GM23338 (cell line): Measurements from ENCODE around the gene TMCO4. TPM values are rescaled to one million over a fixed set of nuclear protein-coding genes. Genes with fewer than 3 reads are reported as not detected.

Experiments used
- ATAC-seq: fragments of 200-7000 bp; cut with Tn5 transposase; 3 replicates; pipeline ENCODE4 v1.9.1; 2020
- DNase-seq: peaks from one replicate; pipeline ENCODE4 v3.0.0-alpha.2; 2015; ENCODE audit warnings: low spot score
- H2AFZ ChIP-seq: fragments of 200-600 bp; sonication (generic); 2 replicates; pipeline ENCODE4 v1.8.0; 2016; ENCODE audit warnings: antibody characterized with exemption, mild to moderate bottlenecking, moderate library complexity
- H3F3A ChIP-seq: fragments of 200-600 bp; sonication (generic); replicated peaks from 2 replicates; pipeline ENCODE4 v1.8.0; 2017; ENCODE audit warnings: antibody characterized with exemption, mixed run types, low read depth
- H3K27ac ChIP-seq: fragments of 200-600 bp; sonication (generic); 2 replicates; pipeline ENCODE4 v1.6.1; 2016; ENCODE audit warnings: low read depth
- H3K27me3 ChIP-seq: fragments of 200-600 bp; sonication (generic); 2 replicates; pipeline ENCODE4 v1.8.0; 2016; ENCODE audit warnings: mild to moderate bottlenecking, mixed run types, moderate library complexity; ENCODE audit not compliant: insufficient read depth
- H3K36me3 ChIP-seq: fragments of 200-600 bp; sonication (generic); 2 replicates; pipeline ENCODE4 v1.8.0; 2016; ENCODE audit warnings: mild to moderate bottlenecking; ENCODE audit not compliant: insufficient read depth
- H3K4me1 ChIP-seq: fragments of 200-600 bp; sonication (generic); 2 replicates; pipeline ENCODE4 v1.8.0; 2016; ENCODE audit warnings: mild to moderate bottlenecking, moderate library complexity; ENCODE audit not compliant: insufficient read depth
- H3K4me2 ChIP-seq: fragments of 200-600 bp; sonication (generic); 2 replicates; pipeline ENCODE4 v1.7.1; 2017; ENCODE audit warnings: mixed run types
- H3K4me3 ChIP-seq: fragments of 200-600 bp; sonication (generic); 2 replicates; pipeline ENCODE4 v1.6.1; 2016; ENCODE audit warnings: mixed run types
- H3K79me2 ChIP-seq: fragments of 200-600 bp; sonication (generic); replicated peaks from 2 replicates; pipeline ENCODE4 v1.8.0; 2017; ENCODE audit warnings: mild to moderate bottlenecking; ENCODE audit not compliant: insufficient read depth
- H3K9me2 ChIP-seq: fragments of 200-600 bp; sonication (generic); 2 replicates; pipeline ENCODE4 v1.8.0; 2017; ENCODE audit not compliant: insufficient read depth
- H4K20me1 ChIP-seq: fragments of 200-600 bp; sonication (generic); replicated peaks from 2 replicates; pipeline ENCODE4 v1.8.0; 2017; ENCODE audit warnings: mild to moderate bottlenecking; ENCODE audit not compliant: insufficient read depth
- H3K27ac Mint-ChIP-seq: 2 replicates; pipeline ENCODE4 v1.8.0; 2020; ENCODE audit warnings: inconsistent platforms, mild to moderate bottlenecking, moderate library complexity, mixed read lengths
- H3K27me3 Mint-ChIP-seq: 3 replicates; pipeline ENCODE4 v1.8.0; 2022; ENCODE audit warnings: low read depth, mild to moderate bottlenecking, moderate library complexity, mixed read lengths, inconsistent platforms; ENCODE audit not compliant: insufficient read depth, poor library complexity
- H3K36me3 Mint-ChIP-seq: 3 replicates; pipeline ENCODE4 v1.8.0; 2021; ENCODE audit warnings: low read depth, mild to moderate bottlenecking, inconsistent platforms, moderate library complexity, mixed read lengths
- H3K4me1 Mint-ChIP-seq: 3 replicates; pipeline ENCODE4 v1.8.0; 2020; ENCODE audit warnings: mild to moderate bottlenecking, inconsistent platforms, mixed read lengths
- H3K4me3 Mint-ChIP-seq: 3 replicates; pipeline ENCODE4 v1.8.0; 2021; ENCODE audit warnings: moderate library complexity, mild to moderate bottlenecking, inconsistent platforms, mixed read lengths
- H3K9me3 Mint-ChIP-seq: 3 replicates; pipeline ENCODE4 v1.8.0; 2020; ENCODE audit warnings: moderate library complexity, mild to moderate bottlenecking, inconsistent platforms, mixed read lengths
- CREB1 ChIP-seq: fragments of 250-450 bp; sonication (Bioruptor Pico); IDR thresholded peaks from 2 replicates; pipeline ENCODE4 v1.5.0; 2020; ENCODE audit warnings: low read depth, mild to moderate bottlenecking, moderate library complexity
- ETS1 ChIP-seq: IDR thresholded peaks from 2 replicates; pipeline ENCODE4 v1.6.1; 2016; ENCODE audit warnings: antibody characterized with exemption
- EZH2 ChIP-seq: fragments of 200-600 bp; sonication (generic); IDR thresholded peaks from one replicate; pipeline ENCODE4 v1.8.0; 2017; ENCODE audit warnings: antibody characterized with exemption, mild to moderate bottlenecking, low read depth; ENCODE audit not compliant: unreplicated experiment
- EZH2phosphoT487 ChIP-seq: fragments of 200-600 bp; sonication (generic); IDR thresholded peaks from one replicate; pipeline ENCODE4 v1.8.1; 2018; ENCODE audit warnings: antibody characterized with exemption; ENCODE audit not compliant: unreplicated experiment
- JUNB ChIP-seq: IDR thresholded peaks from one replicate; pipeline ENCODE4 v1.6.1; 2016; ENCODE audit warnings: antibody characterized with exemption; ENCODE audit not compliant: unreplicated experiment
- NANOG ChIP-seq: IDR thresholded peaks from 2 replicates; pipeline ENCODE4 v1.6.1; 2016; ENCODE audit warnings: antibody characterized with exemption, borderline replicate concordance
- POLR2AphosphoS5 ChIP-seq: IDR thresholded peaks from 2 replicates; pipeline ENCODE4 v1.6.1; 2016; ENCODE audit warnings: antibody characterized with exemption, low read depth
- STAT1 ChIP-seq: IDR thresholded peaks from one replicate; pipeline ENCODE4 v1.6.1; 2016; ENCODE audit warnings: antibody characterized with exemption; ENCODE audit not compliant: unreplicated experiment
- ZNF114 ChIP-seq: fragments of 250-450 bp; sonication (Bioruptor Pico); IDR thresholded peaks from 2 replicates; pipeline ENCODE4 v1.5.0; 2020; ENCODE audit warnings: mild to moderate bottlenecking, moderate library complexity
- ZNF462 ChIP-seq: fragments of 250-450 bp; sonication (Bioruptor Pico); IDR thresholded peaks from 2 replicates; pipeline ENCODE4 v1.5.0; 2020; ENCODE audit warnings: mild to moderate bottlenecking, moderate library complexity
- polyA plus RNA-seq: library from polyadenylated mRNA; unstranded; fragments of >200 nt; fragmentation: Nextera tagmentation; extraction: Ambion mirVana; gene quantifications from 2 replicates; pipeline ENCODE4 v1.2.1, GENCODE V29; 2016
- total RNA-seq: library from RNA; depleted of rRNA; stranded (reverse); fragments of >200 nt; shearing (Covaris generic); gene quantifications from 2 replicates; pipeline ENCODE4 v1.2.3, GENCODE V29; 2014
- TF ChIP-seq, protein P1 (sequence below), 2 experiments: fragments of 200-600 bp in 1 of 2; sonication (generic) in 1 of 2; conservative IDR thresholded peaks; 2 replicates each; pipeline versions ENCODE4 v1.5.1 to v1.6.1; 2016 to 2017; ENCODE audit warnings: antibody characterized with exemption in 2 of 2, low read depth in 2 of 2, mild to moderate bottlenecking in 2 of 2, moderate library complexity in 1 of 2
- TF ChIP-seq, protein P2 (sequence below): IDR thresholded peaks from one replicate; pipeline ENCODE4 v1.6.1; 2018; ENCODE audit warnings: antibody characterized with exemption; ENCODE audit not compliant: unreplicated experiment

Gene TMCO4
- total and polyA plus RNA-seq, 2 experiments from 2014 or later: 2.6 to 6.9 TPM

DNA sequence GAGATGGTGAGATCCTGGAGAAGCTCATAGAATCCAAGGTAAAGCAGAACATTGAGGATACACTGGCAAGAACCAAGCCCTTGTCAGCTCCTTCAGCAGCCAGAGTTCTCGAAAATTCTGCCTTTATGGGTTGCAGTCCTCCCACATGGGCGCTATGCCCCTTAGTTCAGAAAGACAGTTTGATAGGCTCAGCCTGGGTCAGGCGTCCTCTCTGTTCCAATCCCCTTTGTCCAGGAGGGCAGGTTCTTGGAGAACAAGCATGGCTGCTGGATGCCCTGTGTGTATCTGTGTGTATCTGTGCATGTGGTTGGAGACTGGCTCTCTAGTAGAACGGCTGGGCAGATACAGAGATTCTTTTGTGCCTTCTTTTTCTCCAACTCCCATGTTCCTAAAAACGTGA lies 163.7 kb downstream of the TMCO4 start:
- Histone ChIP-seq H3F3A (no peaks in the 10 kb centered on the region; the same call in 1 of the 2 replicates), H3K4me3 (no peak overlapping the region), H3K9me2 (no peaks in the 10 kb centered on the region), H3K79me2 (no peaks in the 10 kb centered on the region), H3K27ac (no peak overlapping the region), H3K4me1 (0 out of 2 replicates have a peak, but pooled peaks cover 7% of the 10 kb centered on the region), H3K27me3 (no peaks in the 10 kb centered on the region), H3K4me2 (no peak overlapping the region), H4K20me1 (0 out of 2 replicates have a peak, but pooled peaks cover 3% of the 10 kb centered on the region), H2AFZ (no peak overlapping the region), H3K36me3 (no peaks in the 10 kb centered on the region)
- ATAC-seq: no peak
- Mint-ChIP-seq H3K27ac (no peak overlapping the region), H3K4me1 (peaks cover 6% of the 10 kb centered on the region), H3K36me3 (no peaks in the 10 kb centered on the region), H3K4me3 (no peak overlapping the region), H3K9me3 (no peaks in the 10 kb centered on the region), H3K27me3 (peaks cover 10% of the 10 kb centered on the region)
- no peak for DNase-seq
- TF ChIP-seq, protein P1, sequence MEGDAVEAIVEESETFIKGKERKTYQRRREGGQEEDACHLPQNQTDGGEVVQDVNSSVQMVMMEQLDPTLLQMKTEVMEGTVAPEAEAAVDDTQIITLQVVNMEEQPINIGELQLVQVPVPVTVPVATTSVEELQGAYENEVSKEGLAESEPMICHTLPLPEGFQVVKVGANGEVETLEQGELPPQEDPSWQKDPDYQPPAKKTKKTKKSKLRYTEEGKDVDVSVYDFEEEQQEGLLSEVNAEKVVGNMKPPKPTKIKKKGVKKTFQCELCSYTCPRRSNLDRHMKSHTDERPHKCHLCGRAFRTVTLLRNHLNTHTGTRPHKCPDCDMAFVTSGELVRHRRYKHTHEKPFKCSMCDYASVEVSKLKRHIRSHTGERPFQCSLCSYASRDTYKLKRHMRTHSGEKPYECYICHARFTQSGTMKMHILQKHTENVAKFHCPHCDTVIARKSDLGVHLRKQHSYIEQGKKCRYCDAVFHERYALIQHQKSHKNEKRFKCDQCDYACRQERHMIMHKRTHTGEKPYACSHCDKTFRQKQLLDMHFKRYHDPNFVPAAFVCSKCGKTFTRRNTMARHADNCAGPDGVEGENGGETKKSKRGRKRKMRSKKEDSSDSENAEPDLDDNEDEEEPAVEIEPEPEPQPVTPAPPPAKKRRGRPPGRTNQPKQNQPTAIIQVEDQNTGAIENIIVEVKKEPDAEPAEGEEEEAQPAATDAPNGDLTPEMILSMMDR (conservative IDR thresholded peaks at IDR 0.05; ENCODE audit: low read depth in 2 of 2): no peak
- TF ChIP-seq ZNF462 (CRISPR knock-in tag) (no peak), ZNF114 (CRISPR knock-in tag) (no peak), JUNB (no peak), NANOG (no peak), STAT1 (no peak), EZH2phosphoT487 (no peak), POLR2AphosphoS5 (no peak), CREB1 (CRISPR knock-in tag) (no peak), ETS1 (no peak), EZH2 (no peak)
- TF ChIP-seq, protein P2, sequence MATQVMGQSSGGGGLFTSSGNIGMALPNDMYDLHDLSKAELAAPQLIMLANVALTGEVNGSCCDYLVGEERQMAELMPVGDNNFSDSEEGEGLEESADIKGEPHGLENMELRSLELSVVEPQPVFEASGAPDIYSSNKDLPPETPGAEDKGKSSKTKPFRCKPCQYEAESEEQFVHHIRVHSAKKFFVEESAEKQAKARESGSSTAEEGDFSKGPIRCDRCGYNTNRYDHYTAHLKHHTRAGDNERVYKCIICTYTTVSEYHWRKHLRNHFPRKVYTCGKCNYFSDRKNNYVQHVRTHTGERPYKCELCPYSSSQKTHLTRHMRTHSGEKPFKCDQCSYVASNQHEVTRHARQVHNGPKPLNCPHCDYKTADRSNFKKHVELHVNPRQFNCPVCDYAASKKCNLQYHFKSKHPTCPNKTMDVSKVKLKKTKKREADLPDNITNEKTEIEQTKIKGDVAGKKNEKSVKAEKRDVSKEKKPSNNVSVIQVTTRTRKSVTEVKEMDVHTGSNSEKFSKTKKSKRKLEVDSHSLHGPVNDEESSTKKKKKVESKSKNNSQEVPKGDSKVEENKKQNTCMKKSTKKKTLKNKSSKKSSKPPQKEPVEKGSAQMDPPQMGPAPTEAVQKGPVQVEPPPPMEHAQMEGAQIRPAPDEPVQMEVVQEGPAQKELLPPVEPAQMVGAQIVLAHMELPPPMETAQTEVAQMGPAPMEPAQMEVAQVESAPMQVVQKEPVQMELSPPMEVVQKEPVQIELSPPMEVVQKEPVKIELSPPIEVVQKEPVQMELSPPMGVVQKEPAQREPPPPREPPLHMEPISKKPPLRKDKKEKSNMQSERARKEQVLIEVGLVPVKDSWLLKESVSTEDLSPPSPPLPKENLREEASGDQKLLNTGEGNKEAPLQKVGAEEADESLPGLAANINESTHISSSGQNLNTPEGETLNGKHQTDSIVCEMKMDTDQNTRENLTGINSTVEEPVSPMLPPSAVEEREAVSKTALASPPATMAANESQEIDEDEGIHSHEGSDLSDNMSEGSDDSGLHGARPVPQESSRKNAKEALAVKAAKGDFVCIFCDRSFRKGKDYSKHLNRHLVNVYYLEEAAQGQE: no peak
